Measurements from ENCODE around the gene CRTC1. TPM values are rescaled to one million over a fixed set of nuclear protein-coding genes. Genes with fewer than 3 reads are reported as not detected.

Gene CRTC1
- total RNA-seq, 1 experiment from 2014 or later: 19.0 TPM

GRCh38 chr19:18696023-18696422, 12.5 kb downstream of the CRTC1 start:
- Histone ChIP-seq H4K5ac (ENCODE audit: insufficient read length, low read depth, low read length) (no peak overlapping the region), H3K4me2 (ENCODE audit: insufficient read depth, insufficient read length, low read length) (no peak overlapping the region), H3K27me3 (ENCODE audit: insufficient read depth, low read length) (no peaks in the 10 kb centered on the region), H3K27ac (ENCODE audit: insufficient read length, low read depth, low read length) (no peak overlapping the region), H3K56ac (ENCODE audit: insufficient read length, low read depth, low read length) (no peak overlapping the region), H3T11ph (ENCODE audit: low read length) (no peak overlapping the region), H3K9me3 (ENCODE audit: control insufficient read depth, low read depth, low read length) (no peaks in the 10 kb centered on the region), H3K79me1 (ENCODE audit: insufficient read depth, low read depth, low read length, poor library complexity, severe bottlenecking) (no peaks in the 10 kb centered on the region), H3K9ac (ENCODE audit: extremely low read depth, insufficient read length, low read length) (no peak overlapping the region), H2BK12ac (ENCODE audit: insufficient read length, low read depth, low read length) (no peak overlapping the region), H3K18ac (ENCODE audit: insufficient read length, low read depth, low read length) (no peak overlapping the region), H3K23me2 (ENCODE audit: insufficient read length, low read depth, low read length, poor library complexity, severe bottlenecking) (peaks cover 4% of the 10 kb centered on the region), H3K23ac (ENCODE audit: insufficient read length, low read depth, low read length) (no peak overlapping the region), H4K20me1 (ENCODE audit: control insufficient read depth, insufficient read depth, insufficient read length) (no peaks in the 10 kb centered on the region), H3K79me2 (ENCODE audit: insufficient read depth, low read length) (peaks cover 4% of the 10 kb centered on the region; the same call in 1 of the 2 replicates), H2AK5ac (ENCODE audit: insufficient read length, low read length) (no peak overlapping the region), H2AFZ (ENCODE audit: low read length) (no peak overlapping the region), H4K91ac (ENCODE audit: insufficient read length, low read depth, low read length) (no peak overlapping the region), H3K4me1 (ENCODE audit: insufficient read depth, low read length) (no peaks in the 10 kb centered on the region), H2BK5ac (ENCODE audit: insufficient read length, low read length) (no peak overlapping the region), H3K14ac (ENCODE audit: insufficient read depth, low read length) (no peak overlapping the region), H2BK20ac (ENCODE audit: low read depth, low read length, poor library complexity, severe bottlenecking) (no peak overlapping the region), H2BK120ac (ENCODE audit: low read depth, low read length, poor library complexity, severe bottlenecking) (no peak overlapping the region), H2BK15ac (ENCODE audit: low read depth, low read length) (no peak overlapping the region), H3K4ac (ENCODE audit: low read depth, low read length) (no peak overlapping the region), H4K8ac (replicated peaks; ENCODE audit: insufficient read length, low read depth, low read length) (no peak overlapping the region)
- Mint-ChIP-seq H3K27ac (peak overlapping the region in 1 of 3 experiments; percentile 23; a peak in 2 of 7 replicates), H3K36me3 (ENCODE audit: insufficient read depth in 1 of 3, low read depth in 3 of 3) (no peaks in the 10 kb centered on the region), H3K4me3 (no peak overlapping the region; a peak in 1 of 5 replicates), H3K9me3 (no peaks in the 10 kb centered on the region), H3K4me1 (peaks cover 14 to 19% of the 10 kb centered on the region in 2 experiments), H3K27me3 (ENCODE audit: low read depth) (peaks cover 19% of the 10 kb centered on the region)
- TF ChIP-seq CTCF (conservative IDR thresholded peaks at IDR 0.05): no peak
- no CpG with 5 or more reads among the region's 12 CpGs for WGBS (ENCODE audit: extremely low coverage, insufficient read length, low lambda C conversion rate)
- no peak for DNase-seq

Measured in H9 (cell line).